Liver (tissue), 3 donors: Measurements from ENCODE around the gene WEE1.

Experiments used
- FOXA1 ChIP-seq: IDR thresholded peaks from 2 replicates; pipeline ENCODE4 v1.6.1; 2016; ENCODE audit warnings: antibody characterized with exemption
- GABPA ChIP-seq, 2 donors: IDR thresholded peaks in 1 of 2; conservative IDR thresholded peaks in 1 of 2; 2 replicates each; pipeline ENCODE4 v1.6.1; 2016; ENCODE audit warnings: antibody characterized with exemption in 2 of 2, mild to moderate bottlenecking in 1 of 2, moderate library complexity in 1 of 2
- JUND ChIP-seq, 2 donors: IDR thresholded peaks; 2 replicates each; pipeline ENCODE4 v1.6.1; 2016; ENCODE audit warnings: antibody characterized with exemption in 2 of 2
- RAD21 ChIP-seq, 2 donors: IDR thresholded peaks; 2 replicates each; pipeline ENCODE4 v1.6.1; 2016; ENCODE audit warnings: antibody characterized with exemption in 2 of 2, mild to moderate bottlenecking in 2 of 2
- SP1 ChIP-seq: IDR thresholded peaks from 2 replicates; pipeline ENCODE4 v1.6.1; 2018; ENCODE audit warnings: antibody characterized with exemption, mild to moderate bottlenecking
- YY1 ChIP-seq: IDR thresholded peaks from 2 replicates; pipeline ENCODE4 v1.6.1; 2016; ENCODE audit warnings: antibody characterized with exemption, mild to moderate bottlenecking
- TF ChIP-seq, protein P1 (sequence below): fragments of 150-350 bp; IDR thresholded peaks from 2 replicates; pipeline ENCODE4 v1.5.1; 2017; ENCODE audit warnings: improper control_type of control experiment, low read depth, low read length; ENCODE audit not compliant: missing input control
- TF ChIP-seq, protein P2 (sequence below): IDR thresholded peaks from 2 replicates; pipeline ENCODE4 v1.6.1; 2016; ENCODE audit warnings: antibody characterized with exemption, mild to moderate bottlenecking
- TF ChIP-seq, protein P3 (sequence below): IDR thresholded peaks from 2 replicates; pipeline ENCODE4 v1.6.1; 2016; ENCODE audit warnings: antibody characterized with exemption
- donor health status: healthy.
- donor health status: healthy.

DNA sequence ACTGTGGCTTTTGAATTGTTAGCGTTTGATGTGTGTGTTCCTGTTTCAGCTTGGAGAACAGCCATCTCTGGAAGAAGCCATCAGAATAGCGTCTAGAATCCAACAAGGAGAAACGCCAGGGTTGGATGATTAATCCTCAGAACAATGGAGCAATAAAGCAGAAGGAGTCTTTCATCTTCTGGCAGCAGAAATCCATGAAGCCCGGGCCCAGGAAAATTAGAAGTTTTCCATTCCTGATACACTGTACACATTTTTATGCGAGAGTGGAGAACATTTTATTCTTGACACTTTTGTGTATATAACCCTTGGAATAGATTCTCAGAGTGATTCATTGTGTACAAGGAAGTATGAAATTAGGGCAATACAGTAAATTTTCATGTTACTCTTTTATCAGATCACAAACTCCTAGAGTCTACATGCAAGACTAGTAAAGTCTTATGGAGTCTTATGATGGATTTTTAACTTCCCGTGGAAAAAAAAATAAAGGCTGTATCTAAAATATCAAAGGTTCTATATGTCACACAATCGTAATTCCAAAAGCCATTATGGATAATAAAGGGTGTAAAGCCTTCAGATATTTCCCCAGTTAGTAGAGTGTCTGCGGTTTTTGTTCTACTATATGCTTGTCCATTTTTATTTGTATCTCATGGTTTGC lies 45.9 kb upstream of the WEE1 start:
- TF ChIP-seq, protein P1, sequence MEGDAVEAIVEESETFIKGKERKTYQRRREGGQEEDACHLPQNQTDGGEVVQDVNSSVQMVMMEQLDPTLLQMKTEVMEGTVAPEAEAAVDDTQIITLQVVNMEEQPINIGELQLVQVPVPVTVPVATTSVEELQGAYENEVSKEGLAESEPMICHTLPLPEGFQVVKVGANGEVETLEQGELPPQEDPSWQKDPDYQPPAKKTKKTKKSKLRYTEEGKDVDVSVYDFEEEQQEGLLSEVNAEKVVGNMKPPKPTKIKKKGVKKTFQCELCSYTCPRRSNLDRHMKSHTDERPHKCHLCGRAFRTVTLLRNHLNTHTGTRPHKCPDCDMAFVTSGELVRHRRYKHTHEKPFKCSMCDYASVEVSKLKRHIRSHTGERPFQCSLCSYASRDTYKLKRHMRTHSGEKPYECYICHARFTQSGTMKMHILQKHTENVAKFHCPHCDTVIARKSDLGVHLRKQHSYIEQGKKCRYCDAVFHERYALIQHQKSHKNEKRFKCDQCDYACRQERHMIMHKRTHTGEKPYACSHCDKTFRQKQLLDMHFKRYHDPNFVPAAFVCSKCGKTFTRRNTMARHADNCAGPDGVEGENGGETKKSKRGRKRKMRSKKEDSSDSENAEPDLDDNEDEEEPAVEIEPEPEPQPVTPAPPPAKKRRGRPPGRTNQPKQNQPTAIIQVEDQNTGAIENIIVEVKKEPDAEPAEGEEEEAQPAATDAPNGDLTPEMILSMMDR = no peak
- TF ChIP-seq JUND (IDR thresholded peaks at IDR 0.05) (no peak), RAD21 (IDR thresholded peaks at IDR 0.05) (no peak), SP1 (no peak), GABPA (IDR thresholded peaks at IDR 0.05 in 1 of 2, conservative IDR thresholded peaks at IDR 0.05 in 1 of 2) (no peak), FOXA1 (no peak), YY1 (no peak)
- TF ChIP-seq, protein P2, sequence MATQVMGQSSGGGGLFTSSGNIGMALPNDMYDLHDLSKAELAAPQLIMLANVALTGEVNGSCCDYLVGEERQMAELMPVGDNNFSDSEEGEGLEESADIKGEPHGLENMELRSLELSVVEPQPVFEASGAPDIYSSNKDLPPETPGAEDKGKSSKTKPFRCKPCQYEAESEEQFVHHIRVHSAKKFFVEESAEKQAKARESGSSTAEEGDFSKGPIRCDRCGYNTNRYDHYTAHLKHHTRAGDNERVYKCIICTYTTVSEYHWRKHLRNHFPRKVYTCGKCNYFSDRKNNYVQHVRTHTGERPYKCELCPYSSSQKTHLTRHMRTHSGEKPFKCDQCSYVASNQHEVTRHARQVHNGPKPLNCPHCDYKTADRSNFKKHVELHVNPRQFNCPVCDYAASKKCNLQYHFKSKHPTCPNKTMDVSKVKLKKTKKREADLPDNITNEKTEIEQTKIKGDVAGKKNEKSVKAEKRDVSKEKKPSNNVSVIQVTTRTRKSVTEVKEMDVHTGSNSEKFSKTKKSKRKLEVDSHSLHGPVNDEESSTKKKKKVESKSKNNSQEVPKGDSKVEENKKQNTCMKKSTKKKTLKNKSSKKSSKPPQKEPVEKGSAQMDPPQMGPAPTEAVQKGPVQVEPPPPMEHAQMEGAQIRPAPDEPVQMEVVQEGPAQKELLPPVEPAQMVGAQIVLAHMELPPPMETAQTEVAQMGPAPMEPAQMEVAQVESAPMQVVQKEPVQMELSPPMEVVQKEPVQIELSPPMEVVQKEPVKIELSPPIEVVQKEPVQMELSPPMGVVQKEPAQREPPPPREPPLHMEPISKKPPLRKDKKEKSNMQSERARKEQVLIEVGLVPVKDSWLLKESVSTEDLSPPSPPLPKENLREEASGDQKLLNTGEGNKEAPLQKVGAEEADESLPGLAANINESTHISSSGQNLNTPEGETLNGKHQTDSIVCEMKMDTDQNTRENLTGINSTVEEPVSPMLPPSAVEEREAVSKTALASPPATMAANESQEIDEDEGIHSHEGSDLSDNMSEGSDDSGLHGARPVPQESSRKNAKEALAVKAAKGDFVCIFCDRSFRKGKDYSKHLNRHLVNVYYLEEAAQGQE = no peak
- TF ChIP-seq, protein P3, sequence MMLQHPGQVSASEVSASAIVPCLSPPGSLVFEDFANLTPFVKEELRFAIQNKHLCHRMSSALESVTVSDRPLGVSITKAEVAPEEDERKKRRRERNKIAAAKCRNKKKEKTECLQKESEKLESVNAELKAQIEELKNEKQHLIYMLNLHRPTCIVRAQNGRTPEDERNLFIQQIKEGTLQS = no peak
